Stimulated activated CD8-positive, alpha-beta memory T cell treated with anti-CD3 and anti-CD28 coated beads, Interleukin-4, amount 100 ng/mL, for 24 hours (primary cell): ENCODE data around the gene TRNP1.

Source experiments
- DNase-seq: peaks from one replicate; pipeline ENCODE4 v3.0.0-alpha.2; 2020; ENCODE audit warnings: low read depth

Gene TRNP1

DNA sequence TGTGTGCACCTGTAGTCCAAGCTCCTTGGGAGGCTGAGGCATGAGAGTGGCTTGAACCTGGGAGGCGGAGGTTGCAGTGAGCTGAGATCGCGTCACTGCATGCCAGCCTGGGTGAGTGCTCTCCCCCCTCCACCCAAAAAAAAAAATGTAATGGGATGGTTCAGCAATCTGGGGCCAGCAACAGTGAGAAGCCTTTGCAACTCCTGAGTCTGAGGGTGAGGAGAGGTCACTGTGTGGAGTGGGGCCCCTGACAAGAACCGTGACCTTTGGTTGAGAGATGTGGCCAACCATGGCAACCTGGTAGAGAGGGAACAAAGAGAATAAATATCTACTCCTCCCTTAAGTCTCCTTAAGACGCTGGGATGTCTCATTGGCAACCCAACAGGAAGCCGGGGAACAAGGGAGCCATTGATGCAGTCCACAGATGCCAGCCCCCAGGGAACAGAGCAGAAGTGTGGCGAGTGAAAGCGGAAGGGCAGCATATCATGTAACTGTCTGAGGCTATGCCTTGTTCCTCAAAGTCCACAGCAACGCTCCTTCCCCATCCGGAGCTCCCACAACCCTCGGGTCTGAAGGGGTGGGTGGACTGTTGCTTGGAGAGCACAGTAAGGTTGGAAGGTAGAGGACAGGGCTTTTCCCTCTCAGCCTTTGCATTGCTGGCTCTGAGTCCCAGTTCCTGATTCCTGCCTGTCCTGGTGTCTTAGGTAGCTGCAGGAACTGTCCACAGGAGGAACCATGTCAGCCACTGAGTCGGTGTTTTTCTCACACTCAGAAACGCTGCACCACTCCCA, 8.3 kb downstream of the TRNP1 start:
- no peak for DNase-seq

DNA sequence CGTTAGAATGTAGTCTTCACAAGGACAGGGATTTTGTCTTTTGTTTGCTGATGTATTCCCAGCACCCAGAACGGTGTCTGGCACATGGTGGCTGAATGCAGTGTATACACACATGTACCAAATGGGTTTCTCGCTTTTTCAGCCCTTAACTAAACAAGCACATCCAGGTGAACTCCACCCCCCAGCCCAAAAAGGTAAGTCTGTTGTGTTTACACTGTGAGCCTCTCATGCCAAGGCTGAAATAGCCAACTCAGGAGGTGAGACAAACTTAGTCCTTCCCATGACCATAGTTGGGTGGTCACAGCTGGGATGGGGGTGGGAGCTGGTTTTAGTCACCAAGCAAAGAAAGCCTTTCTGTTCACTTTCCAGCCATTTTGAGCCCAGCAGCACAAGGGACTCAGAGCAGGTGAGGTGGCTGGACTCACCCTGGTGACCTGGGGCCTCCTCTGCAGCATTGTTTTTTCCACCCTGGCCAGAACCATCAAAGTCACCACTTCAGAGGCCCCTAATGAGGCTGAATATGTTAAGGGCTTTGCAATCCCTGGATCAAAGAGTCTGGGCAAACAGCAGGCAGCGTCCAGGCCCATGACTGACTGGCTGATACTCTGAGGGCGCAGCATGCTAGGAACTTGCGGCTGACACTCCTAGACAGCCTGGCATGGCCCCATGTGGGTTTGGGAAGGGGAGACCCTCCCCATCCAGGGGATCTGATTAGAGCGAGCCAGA, 10.4 kb downstream of the TRNP1 start:
- no peak for DNase-seq

DNA sequence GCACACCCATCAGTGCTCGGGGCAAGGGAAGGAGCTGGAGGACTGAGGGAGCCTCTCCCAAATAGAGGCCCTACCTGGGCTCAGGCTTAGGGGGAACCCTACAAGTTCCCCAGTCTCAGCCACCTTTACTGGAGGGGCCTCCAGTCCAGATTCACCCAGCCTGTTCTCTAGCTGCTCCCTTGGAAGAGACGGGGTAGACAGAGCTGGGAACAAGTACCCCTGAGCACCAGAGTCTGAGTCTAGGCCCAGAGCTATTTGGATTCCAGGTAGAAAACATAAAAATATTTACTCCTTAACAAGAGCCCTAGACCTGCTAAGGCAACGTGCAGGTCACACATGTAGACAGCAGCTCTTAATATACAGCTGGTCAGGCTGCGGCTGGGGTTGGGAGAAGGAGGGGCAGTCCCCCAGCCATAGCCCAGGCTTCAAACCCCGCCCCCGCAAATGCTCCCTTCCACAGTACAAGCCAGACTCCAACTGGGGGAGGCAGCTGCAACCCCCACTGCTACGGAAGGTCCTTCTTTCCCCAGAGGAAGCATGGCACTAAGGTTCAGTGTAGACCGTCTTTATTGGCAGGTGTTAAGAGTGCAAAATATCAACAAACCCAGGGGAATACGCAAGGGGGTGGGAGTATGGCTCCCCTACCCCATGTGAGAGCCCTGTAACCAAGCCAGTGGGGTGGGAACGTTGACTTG, 11.1 kb downstream of the TRNP1 start:
- DNase-seq, result no peak

DNA sequence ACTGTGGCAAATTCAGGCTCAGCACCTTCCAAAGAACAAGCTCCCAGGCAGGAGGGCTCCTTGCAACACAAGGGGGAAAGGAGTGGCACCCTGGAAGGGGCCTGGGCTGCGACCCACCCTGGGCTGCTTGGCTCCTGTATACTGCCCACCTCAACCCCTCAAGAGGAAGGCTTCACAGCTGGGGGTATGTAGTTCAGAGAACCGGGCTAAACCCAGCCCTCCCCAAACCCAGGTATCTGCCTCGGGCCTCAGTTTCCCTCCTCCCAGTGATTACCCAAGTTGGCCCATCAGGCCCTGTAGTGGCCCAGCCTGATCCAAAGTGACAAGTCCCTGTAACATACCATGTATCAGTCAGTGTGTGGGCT, 11.7 kb downstream of the TRNP1 start:
- DNase-seq, result no peak

DNA sequence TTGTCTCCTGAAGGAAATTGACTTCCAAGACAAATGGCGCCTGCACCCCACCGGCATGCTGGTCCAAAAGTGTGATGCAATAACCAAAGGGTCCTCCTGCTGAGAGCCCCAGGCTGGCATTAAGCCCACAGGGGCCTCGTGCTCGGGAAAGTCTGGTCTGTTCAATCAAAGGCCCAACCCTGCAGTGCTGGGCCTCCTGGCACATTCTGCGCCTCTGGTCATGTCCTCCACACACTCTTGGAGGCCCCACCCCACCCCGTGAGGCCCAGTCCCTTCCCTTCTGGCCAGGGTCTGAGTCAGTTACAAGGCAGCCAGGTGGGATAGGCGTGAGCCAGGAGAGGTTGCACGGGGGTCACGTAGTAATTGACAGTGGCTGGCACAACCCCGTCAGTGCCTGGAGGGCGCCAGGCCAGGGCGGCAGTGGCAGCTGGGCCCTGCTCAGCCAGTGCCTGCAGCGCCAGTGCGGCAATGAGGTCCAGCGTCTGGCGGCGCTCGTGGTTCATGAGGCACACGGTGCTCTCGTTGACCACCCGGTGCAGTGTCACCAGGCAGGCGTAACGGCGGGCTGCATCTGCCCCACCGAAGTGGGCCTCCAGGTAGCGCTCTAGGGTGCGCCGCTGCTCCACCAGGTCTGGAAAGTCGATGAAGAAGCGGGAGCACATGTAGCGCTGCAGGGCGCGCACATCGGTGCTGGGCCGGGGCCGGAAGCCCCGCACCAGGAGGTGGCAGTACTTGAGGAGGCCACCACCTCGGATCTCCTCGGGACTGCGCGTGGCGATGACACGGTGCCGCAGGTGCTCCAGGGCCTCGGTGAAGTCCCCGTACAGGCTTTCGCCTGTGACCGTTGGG, 12.4 kb downstream of the TRNP1 start:
- no peak for DNase-seq

DNA sequence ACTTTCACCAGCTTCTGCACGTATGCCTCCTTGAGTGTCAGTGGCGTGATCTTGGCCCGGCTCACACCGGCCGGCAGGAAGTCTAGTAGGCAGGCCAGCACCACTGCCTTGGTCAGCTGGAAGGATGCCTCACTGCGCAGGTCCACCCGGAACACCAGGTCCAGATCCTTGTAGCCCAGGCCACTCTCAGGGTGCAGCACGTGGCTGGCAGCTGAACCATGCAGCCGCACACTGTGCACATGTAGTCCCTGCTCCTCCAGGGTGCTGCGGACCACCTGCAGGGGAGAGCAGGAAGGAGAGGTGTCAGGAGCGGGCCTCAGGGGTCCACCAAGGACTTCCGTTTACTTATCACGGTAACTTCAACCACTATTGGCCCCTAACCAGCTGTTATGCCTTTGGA, 13.2 kb downstream of the TRNP1 start:
- DNase-seq, result no peak

DNA sequence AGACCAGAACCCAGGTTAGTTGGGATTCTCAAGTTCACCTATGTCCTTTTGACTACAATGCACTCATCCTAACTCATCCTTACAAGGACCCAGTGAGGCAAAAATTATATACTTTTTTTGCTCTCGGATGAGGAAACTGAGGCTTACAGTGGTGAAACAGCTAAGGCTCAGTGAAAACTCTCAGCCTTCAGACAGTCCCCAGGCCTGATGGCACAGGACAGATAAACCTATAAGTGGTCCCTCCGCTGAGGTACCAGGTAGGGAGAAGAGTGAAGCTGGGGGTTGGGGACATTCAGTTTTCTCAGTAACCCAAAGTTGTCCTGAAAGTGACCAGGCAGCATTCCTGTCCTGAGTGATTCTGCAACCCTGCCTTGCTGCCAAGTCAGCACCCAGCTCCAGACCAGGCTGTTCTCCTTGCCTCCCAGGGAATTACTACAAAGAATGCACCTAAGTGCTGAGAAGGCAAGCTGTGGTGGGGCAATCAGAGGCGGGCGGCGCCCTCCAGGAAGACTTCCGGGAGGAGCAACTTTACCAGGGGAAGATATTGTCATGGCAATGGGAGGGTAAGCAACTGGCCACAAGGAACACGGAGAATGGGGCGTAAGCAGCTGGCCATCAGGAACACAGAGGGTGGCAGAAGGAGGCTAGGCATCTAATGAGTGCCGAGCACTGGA, 14.6 kb downstream of the TRNP1 start:
- no peak for DNase-seq

DNA sequence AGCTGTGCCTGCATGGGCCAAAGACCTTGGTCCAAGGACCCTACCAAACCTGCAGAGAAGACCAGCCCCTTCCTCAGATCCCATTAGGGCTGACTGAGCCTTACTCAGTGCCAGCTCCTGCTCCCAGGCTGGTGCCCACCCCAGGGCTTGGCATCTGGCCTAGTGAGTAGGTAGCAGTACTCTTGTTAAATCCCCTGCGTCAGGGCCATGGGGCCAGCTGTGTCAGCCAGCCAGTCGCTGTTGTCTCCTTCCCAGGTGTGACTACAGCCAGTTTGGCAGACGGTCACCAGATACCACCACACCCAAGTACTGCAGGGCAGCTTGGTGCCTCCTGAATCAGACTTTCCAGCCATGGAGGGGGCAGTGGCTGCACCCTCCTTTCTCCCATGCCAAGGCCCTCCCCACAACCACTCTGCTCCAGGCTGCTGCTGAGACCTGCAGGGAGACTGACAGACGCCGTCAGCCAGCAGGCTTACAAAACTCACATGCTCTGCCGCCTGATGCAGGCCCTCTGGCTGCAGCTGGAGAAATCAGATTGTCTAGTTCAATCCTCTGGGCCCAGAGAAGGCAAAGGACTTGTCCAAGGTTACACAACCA, 16.2 kb downstream of the TRNP1 start:
- DNase-seq, result no peak

DNA sequence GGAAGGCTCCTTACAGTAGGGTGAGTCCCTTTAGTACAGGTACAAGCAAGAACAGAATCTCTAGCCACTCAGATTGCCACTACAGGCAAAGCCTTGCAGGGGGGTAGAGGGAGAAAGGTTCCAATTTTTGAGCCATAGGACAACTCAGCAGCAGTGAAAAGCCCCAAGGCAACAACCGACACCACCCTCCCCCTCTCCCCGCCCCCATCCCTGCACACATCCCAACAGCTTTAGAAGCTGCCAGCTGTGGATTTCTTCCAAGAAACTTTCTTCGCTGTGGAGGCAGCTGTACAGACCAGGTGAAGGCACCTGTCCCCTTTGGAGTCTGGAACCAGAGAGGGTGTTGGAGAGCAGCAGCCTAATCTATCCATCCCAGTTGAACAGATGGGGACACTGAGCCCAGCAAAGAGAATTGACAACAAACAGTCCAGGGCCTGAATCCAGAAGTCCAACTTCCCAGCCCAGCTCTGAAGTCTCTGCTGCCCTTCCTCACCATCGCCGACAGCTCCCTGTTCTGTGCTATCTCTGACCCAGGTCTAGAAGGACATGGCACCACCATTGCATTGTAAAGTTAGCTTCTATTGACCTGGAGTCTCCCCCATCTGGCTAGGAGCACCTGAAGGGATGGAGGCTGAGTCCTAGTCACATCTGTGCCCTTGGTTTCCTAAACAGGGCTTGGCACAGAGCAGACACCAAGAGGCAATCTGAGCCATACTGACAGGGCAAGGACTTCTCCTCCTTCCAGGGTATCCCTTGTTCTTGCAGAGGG, 16.9 kb downstream of the TRNP1 start:
- no peak for DNase-seq

DNA sequence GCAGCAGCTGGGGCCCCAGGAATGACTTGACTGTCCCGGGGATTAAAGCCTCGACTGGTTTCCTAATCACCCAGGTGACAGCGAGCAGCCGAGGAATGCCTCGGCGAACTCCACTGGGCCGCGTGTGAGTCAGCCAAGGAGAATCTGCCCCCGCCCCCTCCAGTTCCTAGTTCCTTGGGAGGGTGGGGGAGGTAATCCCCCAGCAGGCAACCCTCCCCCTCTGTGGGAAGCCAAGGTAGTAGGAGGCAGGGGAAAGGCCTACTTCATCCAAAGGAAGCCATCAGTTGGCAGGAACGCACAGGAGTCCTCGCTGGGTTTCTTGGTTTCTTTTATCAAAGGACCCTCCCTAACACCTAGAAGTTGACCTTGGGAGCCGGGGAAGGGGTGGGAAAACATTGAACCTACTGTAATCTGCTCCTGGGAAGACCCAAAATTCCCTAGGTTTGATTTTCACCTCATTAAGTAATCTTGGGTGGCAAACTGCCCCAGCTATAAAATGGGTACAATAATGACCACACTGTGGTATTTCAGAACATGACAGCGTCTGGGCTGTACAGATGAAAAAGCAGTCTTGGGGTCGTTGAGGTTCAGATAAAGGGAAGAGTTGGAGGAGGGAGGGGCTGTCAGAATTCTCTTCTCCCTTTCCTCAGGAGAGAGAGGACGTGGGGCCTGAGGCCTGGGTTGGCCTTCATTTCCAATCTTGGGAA, 17.7 kb downstream of the TRNP1 start:
- DNase-seq, result no peak

DNA sequence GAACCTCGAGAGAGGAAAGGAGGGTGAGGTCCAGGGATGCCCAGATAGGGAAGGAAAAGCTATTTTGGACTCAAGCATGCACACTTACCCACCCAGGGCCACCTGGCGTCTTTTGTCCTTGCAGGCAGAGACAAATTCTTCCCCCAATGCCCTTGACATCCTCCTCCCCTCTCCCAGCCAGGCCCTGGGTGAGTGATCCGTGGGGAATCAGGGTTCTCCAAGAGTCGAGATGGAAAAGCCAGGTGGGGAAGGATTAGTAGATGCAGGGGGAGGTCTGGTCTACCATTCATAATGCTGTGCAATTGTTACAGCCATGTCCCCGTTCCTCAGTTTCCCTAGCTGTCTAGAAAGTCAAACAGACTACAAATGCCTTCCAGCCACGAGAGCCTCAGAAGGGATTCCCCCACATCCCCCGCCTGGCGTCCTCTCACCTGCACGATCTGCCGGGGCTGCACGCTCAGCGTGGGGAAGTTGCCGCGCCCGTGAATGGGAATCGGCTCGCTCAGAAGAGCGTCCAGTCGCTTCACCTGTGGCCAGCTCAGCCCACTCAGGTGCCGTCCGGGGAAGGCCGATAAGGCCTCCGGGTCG, 18.6 kb downstream of the TRNP1 start:
- DNase-seq, result no peak

DNA sequence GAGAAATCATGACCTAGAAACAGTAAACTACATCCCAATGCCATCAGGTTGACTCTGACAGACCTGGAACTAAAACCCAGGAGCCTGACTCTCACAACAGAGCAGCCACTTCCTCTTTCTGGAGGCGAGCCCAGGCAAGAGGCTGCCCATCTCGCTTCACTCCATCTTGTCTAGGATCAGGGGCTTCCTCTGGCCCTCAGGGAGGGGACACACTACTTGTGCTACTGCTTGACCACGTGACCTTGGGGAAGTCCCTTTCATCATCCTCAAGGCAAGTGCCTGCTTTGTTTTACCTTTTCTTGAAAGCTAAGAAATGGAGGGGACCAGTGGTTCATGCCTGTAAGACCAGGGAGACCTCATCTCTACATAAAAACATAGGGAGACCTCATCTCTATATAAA, 21.8 kb downstream of the TRNP1 start:
- no peak for DNase-seq

DNA sequence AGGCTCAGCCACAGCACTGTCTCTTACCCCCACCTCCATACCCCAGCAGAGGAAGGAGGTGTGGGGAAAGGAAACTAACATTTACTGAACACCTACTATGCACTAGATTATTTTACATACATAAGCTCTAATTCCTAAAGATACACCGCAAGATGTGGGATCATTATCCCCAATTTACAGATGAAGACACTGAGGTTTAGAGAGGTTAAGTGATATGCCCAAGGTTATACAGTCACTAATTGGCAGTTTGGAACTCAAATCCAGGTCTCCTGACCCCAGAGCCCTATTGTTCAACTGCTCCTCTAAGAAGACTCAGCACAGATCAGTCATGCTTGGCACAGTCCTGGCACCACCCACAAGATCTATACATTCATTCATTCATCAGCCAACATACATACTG, 22.9 kb downstream of the TRNP1 start:
- no peak for DNase-seq

DNA sequence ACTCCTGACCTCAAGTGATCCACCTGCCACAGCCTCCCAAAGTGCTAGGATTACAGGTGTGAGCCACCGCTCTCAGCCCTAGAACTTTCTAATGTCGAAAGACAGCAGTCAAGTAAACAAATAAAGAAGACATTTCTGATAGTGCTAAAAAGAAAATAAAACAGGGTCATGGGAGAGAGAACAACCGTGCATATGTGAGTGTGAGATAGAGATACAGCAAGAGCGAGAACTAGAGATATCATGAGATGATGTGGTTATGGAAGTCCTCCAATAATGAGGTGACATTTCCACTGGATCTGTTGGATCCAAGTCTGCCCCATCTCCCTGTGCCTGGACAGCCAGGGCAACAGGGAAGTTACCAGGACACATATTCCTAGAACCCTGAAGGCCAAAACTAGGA, 23.7 kb downstream of the TRNP1 start:
- no peak for DNase-seq

DNA sequence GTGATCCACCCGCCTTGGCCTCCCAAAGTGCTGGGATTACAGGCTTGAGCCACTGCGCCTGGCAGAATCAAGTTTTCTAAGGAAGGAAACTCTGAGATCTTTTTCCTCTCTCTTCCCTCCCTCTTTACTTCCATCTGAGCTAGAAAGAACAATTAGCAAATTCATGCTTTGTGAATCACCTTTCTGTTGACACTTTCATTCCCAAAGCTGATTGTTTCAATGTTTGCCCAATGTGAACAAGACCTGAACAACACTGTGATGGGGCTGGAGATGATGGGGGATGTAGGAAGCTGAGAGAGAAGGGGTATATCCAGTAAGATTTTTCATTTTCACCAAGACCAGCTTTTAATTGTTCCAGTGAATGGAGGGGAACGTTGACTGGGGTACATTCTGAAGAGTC, 24.8 kb downstream of the TRNP1 start:
- no peak for DNase-seq

DNA sequence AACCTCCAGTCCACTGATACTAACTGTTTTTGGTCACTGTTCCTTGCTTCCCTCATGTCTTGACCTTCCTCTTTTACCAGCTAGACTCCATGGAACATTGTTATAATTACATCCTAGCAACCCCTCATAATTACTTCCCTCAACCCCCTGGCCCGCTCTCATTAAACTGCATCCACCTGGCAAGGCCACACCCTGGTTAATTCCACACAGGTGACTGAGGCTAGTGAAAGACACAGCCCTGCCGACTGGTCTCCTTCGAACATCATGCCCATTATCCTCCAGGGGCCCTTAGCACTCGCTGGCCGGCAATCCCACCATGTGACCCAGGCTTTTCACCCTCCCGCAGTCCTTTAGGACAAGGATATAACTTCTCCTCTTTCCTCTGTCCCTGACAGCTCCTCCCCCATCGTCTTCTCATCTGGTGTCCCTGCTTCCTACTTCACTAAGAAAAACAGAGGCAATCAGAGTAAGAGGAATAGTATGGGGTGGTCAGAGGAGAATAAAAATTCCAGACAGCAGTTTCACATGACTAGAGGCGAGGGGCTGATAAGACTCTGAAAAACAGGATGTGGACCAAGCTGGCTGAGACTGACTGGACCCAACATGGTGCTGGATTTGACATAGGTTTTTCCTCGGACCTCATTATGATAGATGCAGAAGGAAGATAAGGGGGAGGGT, 28.0 kb downstream of the TRNP1 start:
- DNase-seq, result no peak

DNA sequence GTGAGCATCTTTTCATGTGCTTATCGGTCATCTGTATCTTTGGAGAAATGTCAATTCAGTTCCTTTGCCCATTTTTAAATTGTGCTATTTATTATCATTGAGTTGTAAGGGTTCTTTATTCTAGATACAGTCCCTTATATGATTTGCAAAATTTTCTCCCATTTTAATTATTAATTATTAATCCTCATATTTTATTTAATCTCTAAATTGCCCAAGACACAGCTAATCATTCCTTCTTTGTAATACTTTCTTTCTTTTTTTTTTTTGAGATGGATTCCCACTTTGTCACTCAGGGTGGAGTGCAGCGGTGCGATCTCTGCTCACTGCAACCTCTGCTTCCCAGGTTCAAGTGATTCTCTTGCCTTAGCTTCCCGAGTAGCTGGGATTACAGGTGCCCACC, 32.2 kb downstream of the TRNP1 start:
- no peak for DNase-seq

DNA sequence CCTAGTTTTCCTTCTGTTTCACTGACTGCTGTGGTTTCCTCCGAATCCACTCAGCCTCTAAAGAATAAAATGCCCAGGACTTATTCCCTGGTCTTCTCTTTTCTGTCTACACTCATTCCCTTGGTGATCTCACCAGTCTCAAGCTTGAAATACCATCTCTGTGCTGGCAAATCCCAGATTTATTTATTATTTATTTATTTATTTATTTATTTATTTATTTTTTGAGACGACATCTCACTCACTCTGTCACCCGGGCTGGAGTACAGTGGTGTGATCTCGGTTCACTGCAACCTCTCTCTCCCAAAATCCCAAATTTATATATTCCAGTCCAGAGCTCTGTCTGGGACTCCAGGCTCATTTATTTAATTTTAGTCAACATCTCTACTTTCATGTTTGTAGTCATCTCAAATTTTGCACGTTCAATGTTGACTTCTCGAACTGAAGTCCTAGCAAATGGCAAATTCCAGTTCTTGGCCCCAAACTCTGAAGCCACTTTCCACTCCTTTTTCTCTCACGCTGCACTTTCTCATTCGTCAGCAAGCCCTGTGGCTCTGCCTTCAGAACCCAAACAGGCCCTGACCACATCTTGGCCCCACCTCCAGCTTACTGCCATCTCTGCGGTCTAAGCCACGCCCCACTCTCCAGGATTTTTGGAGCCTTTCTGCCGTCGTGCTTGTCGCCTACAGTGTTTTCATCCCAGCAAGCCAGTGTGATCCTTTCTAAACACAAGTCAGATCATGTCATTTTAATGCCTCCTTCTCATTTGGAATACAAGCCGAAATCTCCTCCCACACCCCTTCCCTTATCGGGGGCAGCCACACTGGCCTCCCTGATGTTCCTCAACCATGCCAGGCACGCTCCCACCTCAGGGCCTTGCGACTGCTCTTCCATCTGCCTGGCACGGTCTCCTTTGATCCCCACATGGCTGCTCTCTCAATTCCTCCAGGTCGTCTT, 33.4 kb downstream of the TRNP1 start:
- no peak for DNase-seq
